IPS-20b (cell line): ENCODE data around the gene SPPL2C.

Source experiments
- H3K27ac ChIP-seq: one replicate; pipeline ENCODE4 v1.5.1; 2013; ENCODE audit warnings: low read length
- H3K27me3 ChIP-seq: 2 replicates; pipeline ENCODE4 v1.6.1; 2013; ENCODE audit warnings: mild to moderate bottlenecking, low read length, inconsistent platforms; ENCODE audit not compliant: insufficient read depth
- H3K36me3 ChIP-seq: 2 replicates; pipeline ENCODE4 v1.6.1; 2013; ENCODE audit warnings: low read depth, mild to moderate bottlenecking, inconsistent platforms, low read length, moderate library complexity; ENCODE audit not compliant: insufficient read depth
- H3K4me1 ChIP-seq: 2 replicates; pipeline ENCODE4 v1.6.1; 2013; ENCODE audit warnings: mild to moderate bottlenecking, control low read depth, inconsistent platforms, low read length, moderate library complexity; ENCODE audit not compliant: insufficient read depth
- H3K4me3 ChIP-seq: 2 replicates; pipeline ENCODE4 v1.5.1; 2013; ENCODE audit warnings: mild to moderate bottlenecking, low read length, inconsistent platforms
- H3K9ac ChIP-seq: 2 replicates; pipeline ENCODE4 v1.6.1; 2013; ENCODE audit warnings: low read depth, mild to moderate bottlenecking, inconsistent platforms, low read length, moderate library complexity
- H3K9me3 ChIP-seq: 2 replicates; pipeline ENCODE4 v1.6.1; 2013; ENCODE audit warnings: mild to moderate bottlenecking, low read depth, low read length, inconsistent platforms; ENCODE audit not compliant: insufficient read depth

SPPL2C gene

DNA sequence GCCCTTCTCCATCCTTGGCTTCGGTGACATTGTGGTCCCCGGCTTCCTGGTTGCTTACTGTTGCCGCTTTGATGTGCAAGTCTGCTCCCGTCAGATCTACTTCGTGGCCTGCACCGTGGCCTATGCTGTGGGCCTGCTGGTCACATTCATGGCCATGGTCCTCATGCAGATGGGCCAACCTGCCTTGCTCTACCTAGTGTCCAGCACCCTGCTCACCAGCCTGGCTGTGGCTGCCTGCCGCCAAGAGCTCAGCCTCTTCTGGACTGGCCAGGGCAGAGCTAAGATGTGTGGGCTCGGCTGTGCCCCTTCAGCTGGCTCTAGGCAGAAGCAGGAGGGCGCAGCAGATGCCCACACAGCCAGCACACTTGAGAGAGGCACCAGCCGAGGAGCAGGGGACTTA lies 1.5 kb downstream of the SPPL2C start:
- H3K27me3 ChIP-seq: no peaks in the 10 kb centered on the region
- H3K9ac ChIP-seq: no peak overlapping the region
- H3K4me3 ChIP-seq: no peak overlapping the region
- H3K9me3 ChIP-seq: no peaks in the 10 kb centered on the region
- no peaks in the 10 kb centered on the region for H3K4me1 ChIP-seq
- no peaks in the 10 kb centered on the region for H3K36me3 ChIP-seq
- no peak overlapping the region for H3K27ac ChIP-seq

DNA sequence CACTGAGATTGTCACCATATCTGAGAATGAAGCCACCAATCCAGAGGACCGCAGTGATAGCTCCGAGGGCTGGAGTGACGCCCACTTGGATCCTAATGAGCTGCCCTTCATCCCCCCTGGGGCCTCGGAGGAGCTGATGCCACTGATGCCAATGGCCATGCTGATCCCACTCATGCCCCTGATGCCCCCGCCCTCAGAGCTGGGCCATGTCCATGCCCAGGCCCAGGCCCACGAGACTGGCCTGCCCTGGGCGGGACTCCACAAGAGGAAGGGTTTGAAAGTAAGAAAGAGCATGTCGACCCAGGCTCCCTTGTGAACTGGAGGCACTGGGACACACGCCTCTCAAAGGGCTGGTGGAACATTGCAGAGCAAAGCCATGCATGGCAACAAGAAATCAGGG lies 2.0 kb downstream of the SPPL2C start:
- Histone ChIP-seq H3K36me3 (no peaks in the 10 kb centered on the region), H3K4me1 (no peaks in the 10 kb centered on the region), H3K9me3 (no peaks in the 10 kb centered on the region), H3K4me3 (no peak overlapping the region), H3K9ac (no peak overlapping the region), H3K27ac (no peak overlapping the region), H3K27me3 (peaks cover 1% of the 10 kb centered on the region; the same call in 1 of the 2 replicates)

DNA sequence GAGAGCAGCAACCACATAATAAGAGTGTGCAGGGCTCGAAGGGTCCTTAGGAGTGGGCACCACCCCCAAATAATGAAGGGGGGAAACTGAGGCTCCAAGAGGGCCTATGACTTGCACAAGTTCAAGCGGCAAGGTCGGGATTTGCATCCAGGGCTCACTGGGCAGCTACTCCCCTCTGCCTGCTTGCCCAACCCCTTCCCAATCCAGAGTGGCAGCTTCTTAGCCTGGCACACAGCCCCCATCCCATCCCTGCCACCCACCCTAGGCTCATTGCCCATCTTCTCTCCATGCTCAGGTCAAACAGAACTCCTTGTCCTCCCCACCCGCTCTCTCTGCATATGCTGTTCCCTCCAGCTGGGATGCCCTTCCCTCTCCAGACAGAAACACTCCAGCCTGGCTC lies 2.4 kb downstream of the SPPL2C start:
- Histone ChIP-seq H3K4me3 (no peak overlapping the region), H3K36me3 (no peaks in the 10 kb centered on the region), H3K27ac (no peak overlapping the region), H3K9ac (no peak overlapping the region), H3K4me1 (no peaks in the 10 kb centered on the region), H3K9me3 (no peaks in the 10 kb centered on the region), H3K27me3 (peaks cover 6% of the 10 kb centered on the region; the same call in 1 of the 2 replicates)

DNA sequence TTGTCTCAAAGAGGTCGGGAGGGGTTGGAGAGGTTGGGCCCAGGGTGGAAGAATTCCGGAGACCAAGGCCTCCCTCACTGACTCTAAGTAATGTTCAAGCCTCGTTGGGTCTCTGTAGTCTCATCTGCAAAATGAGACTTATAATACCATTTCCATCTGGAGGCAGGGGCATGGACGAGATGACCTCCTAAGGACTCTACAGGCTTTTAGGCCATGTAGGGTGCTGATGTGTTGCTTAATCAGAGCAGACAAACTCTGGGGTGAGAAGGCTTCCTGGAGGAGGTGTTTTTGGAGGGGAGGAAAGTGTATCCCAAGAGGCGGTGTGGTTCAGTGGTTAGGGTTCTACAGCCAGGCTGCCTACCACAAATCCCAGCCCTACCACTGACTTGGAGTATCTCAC lies 3.1 kb downstream of the SPPL2C start:
- no peak overlapping the region for H3K27ac ChIP-seq
- no peaks in the 10 kb centered on the region for H3K9me3 ChIP-seq
- H3K36me3 ChIP-seq: no peaks in the 10 kb centered on the region
- peaks cover 10% of the 10 kb centered on the region for H3K27me3 ChIP-seq
- H3K9ac ChIP-seq: no peak overlapping the region
- H3K4me1 ChIP-seq: no peaks in the 10 kb centered on the region
- no peak overlapping the region for H3K4me3 ChIP-seq

DNA sequence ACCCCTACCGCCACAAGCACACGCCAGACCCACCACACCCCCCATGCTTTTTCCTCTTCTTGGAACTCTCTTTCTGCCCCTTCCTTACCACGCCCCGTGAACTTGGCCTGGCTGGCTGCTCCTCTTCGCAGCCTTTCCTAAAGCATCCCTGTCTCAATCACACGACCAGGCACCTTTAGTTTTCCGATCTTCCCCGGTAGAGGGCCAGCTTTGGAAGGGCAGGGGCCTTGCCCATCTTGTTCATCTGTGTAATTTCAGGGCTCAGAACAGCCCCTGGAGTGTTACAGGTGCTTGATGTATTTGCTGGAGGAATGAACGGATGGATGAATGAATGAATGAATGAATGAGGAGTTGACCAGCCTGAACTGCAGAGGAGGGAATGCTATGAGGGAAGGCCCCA lies 3.7 kb downstream of the SPPL2C start:
- no peak overlapping the region for H3K4me3 ChIP-seq
- H3K4me1 ChIP-seq: no peaks in the 10 kb centered on the region
- H3K36me3 ChIP-seq: no peaks in the 10 kb centered on the region
- H3K27ac ChIP-seq: no peak overlapping the region
- H3K9me3 ChIP-seq: no peaks in the 10 kb centered on the region
- peaks cover 10% of the 10 kb centered on the region for H3K27me3 ChIP-seq
- no peak overlapping the region for H3K9ac ChIP-seq

DNA sequence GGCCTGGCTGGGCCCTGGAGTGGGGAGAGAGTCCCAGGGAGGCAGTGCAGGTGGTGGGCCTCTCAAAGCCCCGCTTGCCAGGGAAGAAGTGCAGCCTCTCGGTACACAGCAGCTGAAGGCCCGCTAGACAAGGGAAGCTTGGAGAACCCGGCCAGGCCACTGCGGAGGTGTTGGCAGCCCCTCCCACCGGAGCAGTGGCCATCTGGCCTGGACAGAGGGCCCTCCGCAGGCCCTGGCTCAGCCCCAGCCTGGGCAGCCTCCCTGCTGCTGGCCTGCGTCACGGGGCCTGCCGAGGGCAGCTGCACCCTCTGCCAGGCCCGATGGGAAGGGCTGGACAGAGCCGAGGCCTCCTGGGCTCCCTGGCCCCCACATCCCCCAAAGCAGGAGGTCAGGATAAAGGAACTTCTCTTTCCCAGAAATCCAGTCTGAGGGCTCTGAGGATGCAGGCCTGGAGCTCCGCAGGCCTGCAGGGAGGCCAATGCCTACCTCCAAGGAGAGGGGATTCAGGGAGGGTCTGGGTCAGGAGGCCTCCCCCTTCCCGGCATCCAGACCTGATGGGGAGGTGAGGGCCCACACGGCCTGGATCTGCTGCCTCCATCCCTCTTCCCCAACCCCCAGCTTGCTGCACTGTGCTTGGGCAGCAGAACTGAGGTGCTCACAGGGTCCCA lies 4.3 kb downstream of the SPPL2C start:
- Histone ChIP-seq H3K9ac (no peak overlapping the region), H3K27me3 (peaks cover 10% of the 10 kb centered on the region), H3K36me3 (no peaks in the 10 kb centered on the region), H3K4me1 (no peaks in the 10 kb centered on the region), H3K4me3 (no peak overlapping the region), H3K9me3 (no peaks in the 10 kb centered on the region), H3K27ac (no peak overlapping the region)

DNA sequence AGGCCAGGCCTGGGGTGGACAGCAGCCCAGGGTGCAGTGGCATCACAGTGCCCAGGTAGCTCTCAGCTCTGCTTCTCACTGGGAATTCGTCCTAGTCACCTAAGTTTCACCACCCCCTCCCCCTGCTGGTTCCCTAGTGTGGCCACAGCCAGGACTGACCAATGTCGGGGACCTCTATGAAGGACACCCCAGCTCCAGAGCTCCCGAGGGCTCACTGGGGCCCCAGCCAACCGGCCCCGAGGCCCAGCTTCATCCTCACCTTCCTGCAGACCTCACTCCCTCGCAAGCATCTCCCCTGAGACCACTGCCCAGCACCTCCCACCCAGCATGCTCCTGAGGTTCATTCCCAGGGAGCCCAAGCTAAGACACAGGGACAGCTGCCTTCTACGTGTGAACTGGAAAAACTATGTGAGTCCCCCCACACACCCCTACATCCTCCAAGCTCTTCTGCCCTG lies 4.9 kb downstream of the SPPL2C start:
- Histone ChIP-seq H3K36me3 (no peaks in the 10 kb centered on the region), H3K27me3 (peaks cover 10% of the 10 kb centered on the region), H3K9me3 (no peaks in the 10 kb centered on the region), H3K9ac (no peak overlapping the region), H3K4me3 (no peak overlapping the region), H3K27ac (no peak overlapping the region), H3K4me1 (no peaks in the 10 kb centered on the region)

DNA sequence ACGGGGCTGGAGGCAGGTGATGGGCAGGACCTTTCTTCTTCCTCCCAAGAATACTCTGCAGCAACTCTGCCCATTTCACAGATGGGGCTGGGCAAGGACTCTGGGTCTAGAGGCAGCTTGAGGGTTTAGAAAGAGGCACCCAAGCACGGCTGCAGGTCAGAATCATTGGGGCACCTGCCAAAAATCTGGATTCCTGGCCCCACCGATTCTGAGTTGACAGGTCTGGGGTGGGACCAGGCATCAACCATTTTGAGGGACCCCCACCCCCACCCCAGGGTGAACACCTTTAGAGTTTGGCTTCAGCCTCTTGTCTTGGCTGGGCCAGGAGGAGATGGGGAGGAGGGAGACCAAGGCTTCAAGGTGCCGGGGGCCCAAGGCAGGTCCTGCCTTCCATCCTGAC lies 5.3 kb downstream of the SPPL2C start:
- Histone ChIP-seq H3K36me3 (no peaks in the 10 kb centered on the region), H3K9me3 (no peaks in the 10 kb centered on the region), H3K27ac (no peak overlapping the region), H3K27me3 (peaks cover 10% of the 10 kb centered on the region), H3K9ac (no peak overlapping the region), H3K4me3 (no peak overlapping the region), H3K4me1 (no peaks in the 10 kb centered on the region)

DNA sequence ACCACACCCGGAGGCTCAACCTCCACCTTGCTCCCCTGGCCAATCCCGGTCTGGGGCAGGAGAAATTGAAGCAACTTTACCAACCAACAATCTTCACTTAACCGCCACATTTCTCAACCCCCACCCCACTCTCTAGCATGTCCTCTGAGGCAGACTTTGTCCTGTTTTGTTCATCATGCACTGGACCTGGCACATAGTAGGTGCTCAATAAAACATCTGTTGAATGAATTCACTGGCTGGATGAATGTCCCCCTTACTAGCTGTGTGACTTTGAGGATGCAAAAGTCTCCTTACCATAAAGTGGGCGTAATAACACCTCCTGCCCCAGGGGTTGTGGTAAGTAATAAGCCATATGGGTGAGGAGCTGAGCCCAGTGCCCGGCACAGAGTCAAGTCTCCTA lies 5.8 kb downstream of the SPPL2C start:
- Histone ChIP-seq H3K27me3 (peaks cover 10% of the 10 kb centered on the region), H3K4me1 (no peaks in the 10 kb centered on the region), H3K36me3 (no peaks in the 10 kb centered on the region), H3K27ac (no peak overlapping the region), H3K9me3 (no peaks in the 10 kb centered on the region), H3K9ac (no peak overlapping the region), H3K4me3 (no peak overlapping the region)

DNA sequence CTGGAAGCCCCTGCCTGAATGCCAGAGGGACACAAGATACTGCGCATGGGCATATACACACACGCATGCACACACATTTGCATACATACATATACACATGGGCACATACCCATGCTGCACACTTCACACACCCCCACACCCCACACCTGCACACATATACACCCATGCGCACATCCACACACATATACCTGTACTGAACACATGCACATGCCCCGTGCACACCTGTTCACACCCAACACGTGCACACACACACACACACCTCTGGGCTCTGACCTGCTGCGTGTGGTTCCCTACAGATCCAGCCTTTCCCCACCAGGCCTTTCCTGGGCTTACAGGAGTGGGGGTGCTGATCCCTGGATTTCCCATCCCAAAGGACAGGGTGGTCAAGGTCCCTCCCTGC lies 6.3 kb downstream of the SPPL2C start:
- Histone ChIP-seq H3K9ac (no peak overlapping the region), H3K27ac (no peak overlapping the region), H3K9me3 (no peaks in the 10 kb centered on the region), H3K36me3 (no peaks in the 10 kb centered on the region), H3K27me3 (peaks cover 10% of the 10 kb centered on the region), H3K4me3 (no peak overlapping the region), H3K4me1 (no peaks in the 10 kb centered on the region)

DNA sequence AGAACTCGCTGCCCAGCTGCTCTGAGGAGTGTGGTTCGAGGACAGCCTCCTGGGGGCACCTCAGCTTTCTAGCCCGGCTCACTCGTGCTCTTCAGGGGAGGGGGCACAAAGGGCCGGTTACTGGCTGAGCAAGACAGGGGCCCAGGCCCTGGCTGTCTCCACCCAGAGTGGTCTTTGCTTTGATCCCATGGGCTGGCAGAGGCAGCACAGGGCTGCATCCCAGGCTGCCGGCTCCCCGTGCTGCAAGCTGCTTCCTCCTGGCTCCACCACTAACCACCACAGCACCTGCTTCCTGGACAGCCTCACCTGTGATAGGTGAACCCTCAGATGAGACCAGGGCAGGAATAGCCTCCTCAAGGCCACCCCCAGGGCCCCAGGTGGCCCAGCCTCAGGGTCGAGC lies 6.8 kb downstream of the SPPL2C start:
- Histone ChIP-seq H3K27ac (no peak overlapping the region), H3K4me1 (no peaks in the 10 kb centered on the region), H3K9ac (no peak overlapping the region), H3K9me3 (no peaks in the 10 kb centered on the region), H3K36me3 (no peaks in the 10 kb centered on the region), H3K4me3 (no peak overlapping the region), H3K27me3 (peaks cover 10% of the 10 kb centered on the region)

DNA sequence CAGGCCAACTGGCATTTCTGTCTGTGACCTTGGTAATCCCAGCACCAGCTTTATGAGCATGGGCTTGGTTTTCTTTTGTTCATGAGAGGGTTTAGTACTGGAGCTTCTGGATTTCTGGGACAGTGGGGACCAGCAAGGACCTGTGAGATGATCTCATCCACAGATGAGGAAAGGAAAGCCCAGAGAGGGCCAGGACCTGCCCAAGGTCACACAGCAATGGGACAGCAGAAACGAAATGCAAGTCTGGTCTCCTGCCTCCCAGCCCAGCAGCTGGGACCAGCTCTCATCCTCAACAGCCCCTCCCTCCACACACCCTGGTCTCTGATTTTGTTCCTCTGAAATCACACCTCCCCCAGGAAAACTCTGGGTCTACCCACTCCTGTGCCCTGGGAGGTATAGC lies 7.2 kb downstream of the SPPL2C start:
- no peaks in the 10 kb centered on the region for H3K4me1 ChIP-seq
- peaks cover 10% of the 10 kb centered on the region for H3K27me3 ChIP-seq
- H3K4me3 ChIP-seq: no peak overlapping the region
- H3K9me3 ChIP-seq: no peaks in the 10 kb centered on the region
- no peak overlapping the region for H3K9ac ChIP-seq
- H3K36me3 ChIP-seq: no peaks in the 10 kb centered on the region
- H3K27ac ChIP-seq: no peak overlapping the region
